ENCODE results near the gene ARMCX6. TPM values are rescaled to one million over a fixed set of nuclear protein-coding genes. Genes with fewer than 3 reads are reported as not detected.

The ARMCX6 gene
- total RNA-seq, 1 experiment from 2014 or later: 33.7 TPM

GRCh38 chrX:101639583-101639982 is 21.8 kb upstream of the ARMCX6 start:
- intact Hi-C loops (cut with micrococcal nuclease): no loop called here
- no peaks in the 10 kb centered on the region for H3K9me3 ChIP-seq (ENCODE audit: low read length)
- no peaks in the 10 kb centered on the region for H3K4me1 ChIP-seq (ENCODE audit: insufficient read depth, low read length)
- no peak overlapping the region for H3K4me2 ChIP-seq (ENCODE audit: low read length)
- ATAC-seq (no peak; the same call in 1 of the 2 replicates), DNase-seq (no peak)
- no peaks in the 10 kb centered on the region for H3K27me3 ChIP-seq (ENCODE audit: low read length)
- H3K27ac ChIP-seq (ENCODE audit: low read length): no peak overlapping the region
- POLR2A ChIA-PET (ENCODE audit: unreplicated experiment): no interaction called here
- H3K9ac ChIP-seq (ENCODE audit: low read length): no peak overlapping the region
- no peak overlapping the region for H2AFZ ChIP-seq (ENCODE audit: low read length)
- H3K9me2 ChIP-seq (replicated peaks; ENCODE audit: low read length): no peaks in the 10 kb centered on the region
- H3K4me3 ChIP-seq (ENCODE audit: low read length): no peak overlapping the region
- CTCF ChIA-PET: no interaction called here
- no peaks in the 10 kb centered on the region for H3F3A ChIP-seq (ENCODE audit: low read length, unreplicated experiment)
- no TSS peak for BruUV-seq (replicated peaks)
- no peaks in the 10 kb centered on the region for H3K79me2 ChIP-seq (ENCODE audit: low read length)
- H3K36me3 ChIP-seq (ENCODE audit: low read depth, low read length): no peaks in the 10 kb centered on the region
- no peaks in the 10 kb centered on the region for H4K20me1 ChIP-seq (ENCODE audit: low read length)
- TF ChIP-seq CTCF (conservative IDR thresholded peaks at IDR 0.05; ENCODE audit: low read depth, low read length) (no peak), EZH2 (IDR thresholded peaks at IDR 0.05; ENCODE audit: low read length, unreplicated experiment) (no peak), EZH2phosphoT487 (IDR thresholded peaks at IDR 0.05; ENCODE audit: borderline replicate concordance, low read length) (no peak)

- Histone ChIP-seq H4K20me1 (ENCODE audit: low read length) (no peaks in the 10 kb centered on the region), H3K79me2 (ENCODE audit: low read length) (peaks cover 23% of the 10 kb centered on the region), H3K4me3 (ENCODE audit: low read length) (no peak overlapping the region), H3K27ac (ENCODE audit: low read length) (no peak overlapping the region), H3K9me2 (replicated peaks; ENCODE audit: low read length) (no peaks in the 10 kb centered on the region), H3K9me3 (ENCODE audit: low read length) (no peaks in the 10 kb centered on the region), H3K4me2 (ENCODE audit: low read length) (no peak overlapping the region), H3K4me1 (ENCODE audit: insufficient read depth, low read length) (peaks cover 18% of the 10 kb centered on the region; the same call in 1 of the 2 replicates), H3K9ac (ENCODE audit: low read length) (no peak overlapping the region), H3F3A (ENCODE audit: low read length, unreplicated experiment) (no peaks in the 10 kb centered on the region), H2AFZ (ENCODE audit: low read length) (no peak overlapping the region), H3K27me3 (ENCODE audit: low read length) (no peaks in the 10 kb centered on the region), H3K36me3 (ENCODE audit: low read depth, low read length) (no peaks in the 10 kb centered on the region)
- ATAC-seq: no peak
- POLR2A ChIA-PET (ENCODE audit: unreplicated experiment): no interaction called here
- CTCF ChIA-PET: no interaction called here
- TF ChIP-seq CTCF (conservative IDR thresholded peaks at IDR 0.05; ENCODE audit: low read depth, low read length): no peak
- TF ChIP-seq EZH2phosphoT487 (IDR thresholded peaks at IDR 0.05; ENCODE audit: borderline replicate concordance, low read length): no peak
- no peak for TF ChIP-seq EZH2 (IDR thresholded peaks at IDR 0.05; ENCODE audit: low read length, unreplicated experiment)
- BruUV-seq (replicated peaks): no TSS peak
- DNase-seq: peak; percentile 8
- intact Hi-C loops (cut with micrococcal nuclease): loop anchor here (5.0 kb wide), 1 partner anchor 138 kb away; no protein-coding TSS in a partner anchor
Observed at GRCh38 chrX:101619364-101619763, 1.6 kb upstream of the ARMCX6 start.

GRCh38 chrX:101605728-101606127 is 12.1 kb downstream of the ARMCX6 start:
- DNase-seq (no peak), ATAC-seq (no peak)
- ChIA-PET CTCF (no interaction called here), POLR2A (ENCODE audit: unreplicated experiment) (no interaction called here)
- Histone ChIP-seq H3K36me3 (ENCODE audit: low read depth, low read length) (no peaks in the 10 kb centered on the region), H3K9me3 (ENCODE audit: low read length) (no peaks in the 10 kb centered on the region), H3K4me2 (ENCODE audit: low read length) (no peak overlapping the region), H3F3A (ENCODE audit: low read length, unreplicated experiment) (no peaks in the 10 kb centered on the region), H4K20me1 (ENCODE audit: low read length) (no peaks in the 10 kb centered on the region), H3K27me3 (ENCODE audit: low read length) (peaks cover 4% of the 10 kb centered on the region), H3K4me3 (ENCODE audit: low read length) (no peak overlapping the region), H3K4me1 (ENCODE audit: insufficient read depth, low read length) (no peaks in the 10 kb centered on the region), H3K9ac (ENCODE audit: low read length) (no peak overlapping the region), H3K9me2 (replicated peaks; ENCODE audit: low read length) (no peaks in the 10 kb centered on the region), H3K79me2 (ENCODE audit: low read length) (no peaks in the 10 kb centered on the region), H3K27ac (ENCODE audit: low read length) (no peak overlapping the region), H2AFZ (ENCODE audit: low read length) (no peak overlapping the region)
- intact Hi-C loops (cut with micrococcal nuclease): no loop called here
- no TSS peak for BruUV-seq (replicated peaks)
- TF ChIP-seq CTCF (conservative IDR thresholded peaks at IDR 0.05; ENCODE audit: low read depth, low read length) (no peak), EZH2phosphoT487 (IDR thresholded peaks at IDR 0.05; ENCODE audit: borderline replicate concordance, low read length) (no peak), EZH2 (IDR thresholded peaks at IDR 0.05; ENCODE audit: low read length, unreplicated experiment) (no peak)
